HUES64 (cell line): ENCODE data around the gene TYRP1.

ENCODE experiments used
- H3K27ac ChIP-seq: 2 replicates; pipeline ENCODE4 v1.7.0; 2013; ENCODE audit warnings: low read depth, low read length, inconsistent platforms
- H3K27me3 ChIP-seq: 2 replicates; pipeline ENCODE4 v1.6.1; 2013; ENCODE audit warnings: mild to moderate bottlenecking, low read length; ENCODE audit not compliant: insufficient read depth
- H3K36me3 ChIP-seq: 2 replicates; pipeline ENCODE4 v1.6.1; 2013; ENCODE audit warnings: mild to moderate bottlenecking, low read length; ENCODE audit not compliant: insufficient read depth
- H3K4me1 ChIP-seq: 2 replicates; pipeline ENCODE4 v1.6.1; 2013; ENCODE audit warnings: mild to moderate bottlenecking, low read length, moderate library complexity; ENCODE audit not compliant: insufficient read depth
- H3K4me3 ChIP-seq: 2 replicates; pipeline ENCODE4 v1.5.1; 2013; ENCODE audit warnings: mild to moderate bottlenecking, low read length, moderate library complexity
- H3K9ac ChIP-seq: 2 replicates; pipeline ENCODE4 v1.6.1; 2013; ENCODE audit warnings: mild to moderate bottlenecking, low read depth, low read length
- H3K9me3 ChIP-seq: 2 replicates; pipeline ENCODE4 v1.6.1; 2013; ENCODE audit warnings: low read depth, low read length; ENCODE audit not compliant: insufficient read depth
- WGBS: fragments of 150-250, 120-280 bp; methylation state at CpG from one replicate; pipeline ENCODE4 v1.1.7; 2013; ENCODE audit warnings: missing lambda C conversion rate; 5-methylcytosine and 5-hydroxymethylcytosine counted together

TYRP1 gene

DNA sequence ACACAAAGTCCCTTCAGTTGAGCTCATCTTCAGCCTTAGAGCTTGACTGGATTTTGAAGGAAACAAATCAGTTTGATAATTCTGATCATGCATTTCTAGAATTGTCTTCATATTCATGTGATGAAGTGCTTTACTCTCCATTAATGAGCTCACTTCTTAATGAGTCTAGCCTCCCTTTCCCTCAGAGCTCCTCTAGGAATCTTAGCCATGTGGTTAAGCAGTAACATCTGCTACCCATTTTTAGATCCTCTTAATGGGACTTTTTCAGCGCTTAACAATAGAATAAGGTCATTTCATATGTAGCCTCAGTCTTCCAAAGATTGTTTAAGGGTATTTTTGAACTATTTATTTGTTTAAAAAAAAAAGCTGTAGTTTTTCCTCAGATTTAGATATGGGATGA is 44.7 kb downstream of the TYRP1 start:
- Histone ChIP-seq H3K36me3 (no peaks in the 10 kb centered on the region), H3K4me3 (no peak overlapping the region), H3K9me3 (peaks cover 5% of the 10 kb centered on the region; the same call in 1 of the 2 replicates), H3K27ac (no peak overlapping the region), H3K9ac (no peak overlapping the region), H3K4me1 (no peaks in the 10 kb centered on the region; the same call in 1 of the 2 replicates), H3K27me3 (no peaks in the 10 kb centered on the region)
- 83% methylated on average over 1 of the region's 1 CpG for WGBS

DNA sequence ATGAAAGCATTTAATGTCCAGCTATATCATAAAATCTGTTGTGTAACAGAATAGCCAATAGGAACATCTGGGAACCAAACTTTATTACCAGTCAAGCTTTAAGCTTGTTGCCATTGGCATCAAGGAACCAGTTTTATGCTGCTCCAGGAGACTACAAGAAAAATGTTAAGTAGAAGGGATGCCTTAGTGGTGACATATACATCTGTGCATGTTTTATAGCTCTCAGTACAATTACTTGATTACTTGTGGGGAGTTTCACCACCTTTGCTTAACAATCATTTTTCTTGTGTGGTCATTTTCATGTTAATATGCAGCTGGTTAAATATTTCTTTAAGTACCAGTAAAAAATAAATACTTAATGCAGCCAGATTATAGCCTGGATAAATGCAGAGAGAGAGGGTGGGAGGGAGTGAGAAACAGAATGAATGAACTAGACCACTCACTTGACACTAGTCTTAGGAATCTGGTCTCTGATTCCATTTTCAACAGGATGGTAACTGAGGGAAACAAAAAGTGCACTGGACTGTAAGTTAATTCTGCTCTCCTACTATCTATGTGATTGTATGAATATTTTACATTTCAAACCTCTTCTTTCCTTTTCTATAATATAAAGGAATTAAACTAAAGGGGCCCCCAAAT is 45.9 kb downstream of the TYRP1 start:
- Histone ChIP-seq H3K9ac (no peak overlapping the region), H3K36me3 (no peaks in the 10 kb centered on the region), H3K9me3 (peaks cover 5% of the 10 kb centered on the region; the same call in 1 of the 2 replicates), H3K27ac (no peak overlapping the region), H3K4me1 (no peaks in the 10 kb centered on the region; the same call in 1 of the 2 replicates), H3K4me3 (no peak overlapping the region), H3K27me3 (no peaks in the 10 kb centered on the region)

DNA sequence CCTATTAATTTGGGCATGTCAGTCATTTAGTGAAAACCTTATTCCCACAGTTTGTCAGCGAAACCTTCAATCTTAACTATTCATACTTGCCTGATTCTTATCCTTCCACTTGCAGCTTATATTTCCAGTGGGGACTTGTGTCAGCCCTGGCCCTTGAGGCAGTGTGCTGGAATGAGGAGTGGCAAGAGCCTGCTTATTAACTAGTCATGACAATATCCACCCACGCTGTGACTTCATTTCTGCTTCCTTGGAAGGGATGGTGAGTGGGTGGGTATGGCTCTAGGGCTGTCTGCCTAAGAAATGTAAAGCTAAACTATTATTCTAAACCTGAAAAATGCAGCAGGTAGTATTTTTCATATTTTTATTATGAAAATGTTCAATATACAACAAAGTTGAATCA is 47.7 kb downstream of the TYRP1 start:
- H3K4me1 ChIP-seq: no peaks in the 10 kb centered on the region; the same call in 1 of the 2 replicates
- no peaks in the 10 kb centered on the region for H3K9me3 ChIP-seq
- H3K9ac ChIP-seq: no peak overlapping the region
- H3K27me3 ChIP-seq: no peaks in the 10 kb centered on the region
- H3K4me3 ChIP-seq: no peak overlapping the region
- no peak overlapping the region for H3K27ac ChIP-seq
- no peaks in the 10 kb centered on the region for H3K36me3 ChIP-seq
- WGBS: 88% methylated on average over 1 of the region's 2 CpGs

DNA sequence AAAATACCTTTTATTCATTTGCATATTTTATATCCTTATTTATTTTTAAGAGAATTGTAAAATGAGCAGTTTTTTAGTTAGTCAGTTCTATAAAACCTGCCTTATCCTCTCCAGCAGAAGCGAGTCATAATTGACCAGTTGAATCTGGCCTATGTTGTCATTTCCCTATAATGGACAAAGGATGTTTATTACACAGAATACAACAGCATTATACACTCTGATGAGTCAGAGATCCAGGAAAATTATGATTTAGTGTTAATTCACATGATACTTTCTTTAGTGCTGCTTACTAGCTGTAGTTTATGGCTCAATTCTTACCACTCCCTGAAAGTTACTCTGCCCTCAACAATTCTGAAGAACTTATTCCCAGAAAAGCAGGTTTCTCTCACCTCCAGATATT is 54.8 kb downstream of the TYRP1 start:
- WGBS: no CpG with 5 or more reads among the region's 1 CpG
- Histone ChIP-seq H3K4me3 (no peak overlapping the region), H3K4me1 (no peaks in the 10 kb centered on the region), H3K27me3 (no peaks in the 10 kb centered on the region), H3K9me3 (no peaks in the 10 kb centered on the region), H3K27ac (no peak overlapping the region), H3K36me3 (no peaks in the 10 kb centered on the region), H3K9ac (no peak overlapping the region)

DNA sequence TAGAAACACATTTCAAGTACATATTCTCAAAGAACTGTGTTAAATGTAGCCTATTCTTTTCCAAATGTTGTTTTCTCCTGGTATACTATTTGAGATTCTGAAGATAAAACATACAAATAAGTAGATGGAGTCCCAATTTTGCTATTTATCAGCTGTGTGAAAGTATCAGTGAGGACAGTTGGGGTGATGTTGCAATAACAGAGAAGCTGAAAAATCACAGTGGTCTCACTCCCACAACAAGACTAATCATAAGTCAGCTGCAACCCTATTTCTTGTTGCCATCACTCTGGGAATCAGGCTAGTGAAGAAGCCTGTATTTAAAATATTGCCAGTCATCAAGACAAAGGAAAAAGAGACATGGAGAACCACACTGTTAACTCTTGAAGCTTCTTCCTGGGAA is 55.8 kb downstream of the TYRP1 start:
- H3K36me3 ChIP-seq: no peaks in the 10 kb centered on the region
- no peaks in the 10 kb centered on the region for H3K27me3 ChIP-seq
- H3K9ac ChIP-seq: no peak overlapping the region
- H3K4me1 ChIP-seq: no peaks in the 10 kb centered on the region
- H3K9me3 ChIP-seq: no peaks in the 10 kb centered on the region
- no peak overlapping the region for H3K4me3 ChIP-seq
- H3K27ac ChIP-seq: no peak overlapping the region

DNA sequence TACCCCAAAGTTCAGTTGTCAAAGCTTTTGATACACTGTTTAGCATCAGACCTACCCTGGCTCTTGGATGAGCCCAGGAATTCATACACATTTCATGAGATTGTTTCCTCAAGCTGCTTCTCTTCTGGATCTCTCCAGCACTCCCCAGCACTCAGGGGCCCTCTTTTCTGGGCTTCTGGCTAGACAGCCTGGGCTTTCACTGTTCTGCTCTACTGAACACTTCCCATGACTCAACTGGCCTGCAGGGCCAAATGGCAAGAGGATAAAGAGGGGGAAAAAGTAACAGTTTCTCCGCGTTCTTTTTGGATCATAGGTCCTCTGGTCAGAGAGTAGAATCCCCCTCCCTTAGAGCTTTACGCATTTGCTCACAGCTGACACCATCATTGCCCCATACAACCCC is 60.7 kb downstream of the TYRP1 start:
- no peak overlapping the region for H3K4me3 ChIP-seq
- H3K9me3 ChIP-seq: no peaks in the 10 kb centered on the region
- WGBS: 94% methylated on average over 3 of the region's 3 CpGs
- H3K27ac ChIP-seq: no peak overlapping the region
- no peaks in the 10 kb centered on the region for H3K4me1 ChIP-seq
- H3K36me3 ChIP-seq: no peaks in the 10 kb centered on the region
- no peaks in the 10 kb centered on the region for H3K27me3 ChIP-seq
- no peak overlapping the region for H3K9ac ChIP-seq

DNA sequence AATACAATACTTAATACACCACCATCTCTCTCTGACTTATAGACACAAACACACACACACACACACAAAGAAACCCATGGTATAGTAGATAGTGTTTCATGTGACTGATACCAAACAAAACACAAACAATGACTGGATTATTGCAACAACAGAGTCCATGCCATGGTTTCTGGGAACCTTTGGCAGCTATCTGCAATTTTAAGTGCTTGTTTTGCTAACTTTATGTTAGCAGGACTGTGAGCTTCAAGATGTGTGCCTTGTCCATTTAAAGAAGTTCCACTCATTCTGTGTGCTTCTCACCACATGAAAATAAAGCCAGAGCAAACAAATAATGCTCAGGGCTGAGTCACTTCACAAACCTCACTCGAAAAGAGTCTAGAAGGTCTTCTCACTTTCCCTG is 66.6 kb downstream of the TYRP1 start:
- no peak overlapping the region for H3K27ac ChIP-seq
- no peaks in the 10 kb centered on the region for H3K9me3 ChIP-seq
- H3K4me3 ChIP-seq: no peak overlapping the region
- no CpG with 5 or more reads among the region's 1 CpG for WGBS
- H3K9ac ChIP-seq: no peak overlapping the region
- H3K4me1 ChIP-seq: no peaks in the 10 kb centered on the region
- H3K36me3 ChIP-seq: no peaks in the 10 kb centered on the region
- no peaks in the 10 kb centered on the region for H3K27me3 ChIP-seq
